ENCODE results near the gene MMP15. TPM values are rescaled to one million over a fixed set of nuclear protein-coding genes. Genes with fewer than 3 reads are reported as not detected.

Gene MMP15
- 17.8 to 33.5 TPM (median 29.8 TPM) in 5 replicates for total RNA-seq (2022; extraction: Qiagen RNA extraction; ENCODE audit: low read depth)

GRCh38 chr16:58025351-58026138 is at the start of gene MMP15:
Gene MMP15, plus strand, starts transcription at chr16:58025754. Its CDS starts 597 bp downstream, at chr16:58026351.

DNA sequence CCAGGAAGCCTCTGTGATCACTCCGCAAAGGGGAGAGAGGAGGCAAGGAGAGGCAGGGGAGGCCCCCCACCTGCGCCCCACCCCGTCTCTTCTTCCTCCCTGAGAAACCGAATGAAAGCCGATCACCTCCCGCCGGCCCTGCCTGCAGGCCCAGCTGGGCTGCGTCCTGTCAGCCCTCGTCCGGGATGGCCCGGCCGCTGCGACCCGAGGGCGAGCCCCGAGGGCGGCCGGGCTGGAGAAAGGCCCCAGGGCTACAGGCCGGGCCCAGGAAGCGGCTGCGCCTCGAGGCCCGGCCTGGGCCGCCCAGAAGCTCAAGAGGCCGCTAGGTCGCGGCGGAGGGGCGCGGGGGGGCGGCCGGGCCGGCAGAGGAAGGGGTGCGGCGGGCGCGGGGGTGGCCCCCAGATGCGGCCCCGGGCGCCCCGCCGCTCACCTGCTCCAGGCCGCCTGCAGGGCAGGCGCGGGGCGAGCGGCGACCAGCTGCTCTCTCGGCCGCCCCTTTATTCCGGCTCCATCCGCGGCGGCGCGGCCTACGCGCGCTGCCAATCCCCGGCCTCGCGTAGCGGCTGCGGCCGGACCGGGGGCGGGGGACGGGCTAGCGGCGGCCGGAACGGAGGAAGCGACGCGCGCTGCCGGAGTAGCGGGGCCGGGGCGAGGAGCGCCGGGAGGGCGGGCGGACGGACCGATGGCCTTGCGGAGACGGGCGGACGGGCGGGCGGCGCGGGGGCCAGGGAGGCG is 25.4 kb upstream of the MMP15 start, which contains the start of gene ZNF319:
Gene ZNF319, minus strand, starts transcription at position 702 of the 735 bp plus-strand sequence. CDS start 2,407 bp downstream, outside the sequence.

DNA sequence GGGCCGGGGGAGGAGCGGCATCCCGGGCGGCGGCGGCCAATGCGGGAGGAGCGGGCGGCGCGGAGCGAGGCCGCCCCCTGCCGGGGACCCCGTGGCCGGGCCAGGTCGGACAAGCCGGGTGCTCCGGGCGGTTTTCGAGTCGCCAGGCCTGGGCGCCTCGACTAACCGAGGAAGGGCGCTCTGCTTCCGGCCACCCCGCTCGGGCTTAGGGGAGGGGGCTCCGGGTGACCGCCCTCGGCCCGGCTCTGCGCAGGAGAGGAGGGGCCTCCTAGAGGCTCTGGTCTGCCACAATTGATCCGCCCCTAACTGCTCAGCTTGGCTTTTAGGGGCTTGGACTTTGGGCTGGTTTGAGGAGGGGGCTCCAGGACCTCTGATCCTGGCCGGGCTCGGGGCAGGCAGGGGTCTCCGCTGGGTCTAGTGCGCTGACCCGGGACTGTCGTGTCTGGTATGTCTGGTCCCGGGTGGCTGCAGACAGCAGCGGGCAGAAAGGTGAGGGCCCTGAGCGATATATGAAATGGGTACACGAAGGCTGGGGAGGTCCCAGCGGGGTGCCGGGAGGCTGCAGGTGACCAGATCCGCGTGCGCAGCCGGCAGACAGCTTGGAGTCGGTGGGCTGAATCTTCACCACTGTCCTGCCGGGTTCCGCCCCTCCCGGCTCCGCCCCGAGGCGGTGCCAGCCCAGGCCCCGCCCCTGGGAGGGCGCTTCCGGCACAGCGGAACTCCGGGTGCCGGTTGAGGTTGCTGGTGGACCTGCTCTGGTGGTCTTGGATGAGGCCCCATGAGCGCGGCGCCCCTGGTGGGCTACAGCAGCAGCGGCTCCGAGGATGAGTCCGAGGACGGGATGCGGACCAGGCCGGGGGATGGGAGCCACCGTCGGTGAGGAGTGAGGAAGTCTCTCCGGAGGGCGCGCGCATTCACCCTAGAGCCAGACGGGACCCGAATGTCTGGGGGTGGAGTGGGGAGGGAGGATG is 24.6 kb upstream of the MMP15 start, which contains the start of gene USB1:
Gene USB1, plus strand, starts transcription at position 702 of the 971 bp plus-strand sequence. Its CDS starts 77 bp downstream, at position 779.

Other genes starting within 250 kb of the MMP15 start
- gene KIFC3, start 223.3 kb upstream of the MMP15 start, total RNA-seq (2022; extraction: Qiagen RNA extraction; ENCODE audit: low read depth): 103 to 185 TPM (median 173 TPM) in 5 replicates
- 0.22 to 0.33 TPM (median 0.29 TPM) in 4 of 5 replicates, not detected in the other for gene CNGB1, start 54.6 kb upstream of the MMP15 start, total RNA-seq (2022; extraction: Qiagen RNA extraction; ENCODE audit: low read depth)
- gene ZNF319, start 25.1 kb upstream of the MMP15 start, total RNA-seq (2022; extraction: Qiagen RNA extraction; ENCODE audit: low read depth): 7.6 to 18.3 TPM (median 15.5 TPM) in 5 replicates
- gene USB1, start 24.3 kb upstream of the MMP15 start, total RNA-seq (2022; extraction: Qiagen RNA extraction; ENCODE audit: low read depth): 81.0 to 97.9 TPM (median 87.4 TPM) in 5 replicates
- gene CFAP20, start 103.6 kb downstream of the MMP15 start, total RNA-seq (2022; extraction: Qiagen RNA extraction; ENCODE audit: low read depth): 50.2 to 54.0 TPM (median 53.2 TPM) in 5 replicates
- gene CSNK2A2, start 172.4 kb downstream of the MMP15 start, total RNA-seq (2022; extraction: Qiagen RNA extraction; ENCODE audit: low read depth): 51.4 to 68.3 TPM (median 57.3 TPM) in 5 replicates